GM06990 (cell line): Measurements from ENCODE around the gene BCL2L15.

Source experiments
- DNase-seq: peaks from one replicate; pipeline ENCODE4 v3.0.0-alpha.2; 2011; ENCODE audit not compliant: insufficient read length; ENCODE audit errors: extremely low read depth
- H3K27me3 ChIP-seq: replicated peaks from 2 replicates; pipeline ENCODE4 v1.6.0; 2011; ENCODE audit warnings: low read length; ENCODE audit not compliant: control insufficient read depth, insufficient read depth
- H3K36me3 ChIP-seq: 2 replicates; pipeline ENCODE4 v1.5.1; 2011; ENCODE audit warnings: low read length; ENCODE audit not compliant: control insufficient read depth, insufficient read depth
- H3K4me3 ChIP-seq: replicated peaks from 2 replicates; pipeline ENCODE4 v1.5.1; 2011; ENCODE audit warnings: low read depth, mild to moderate bottlenecking, control low read depth, low read length
- CTCF ChIP-seq: IDR thresholded peaks from 2 replicates; pipeline ENCODE4 v1.5.1; 2011; ENCODE audit warnings: low read length, control low read depth, mild to moderate bottlenecking, inconsistent platforms; ENCODE audit not compliant: insufficient read depth, poor library complexity, severe bottlenecking

Gene BCL2L15

GRCh38 chr1:113934006-113934405, 46.6 kb upstream of the BCL2L15 start:
- no peak overlapping the region for H3K4me3 ChIP-seq
- TF ChIP-seq CTCF, result no peak
- DNase-seq, result no peak
- no peaks in the 10 kb centered on the region for H3K36me3 ChIP-seq
- no peaks in the 10 kb centered on the region for H3K27me3 ChIP-seq

- no peak for DNase-seq
- Histone ChIP-seq H3K36me3 (no peaks in the 10 kb centered on the region), H3K4me3 (peak overlapping the region; percentile 72), H3K27me3 (no peaks in the 10 kb centered on the region)
- TF ChIP-seq CTCF, result no peak
These were observed 44.1 kb upstream of the BCL2L15 start for GRCh38 chr1:113931451-113931851.

GRCh38 chr1:113930499-113931161, 43.2 kb upstream of the BCL2L15 start:
- DNase-seq, result no peak
- no peaks in the 10 kb centered on the region for H3K27me3 ChIP-seq
- no peak for TF ChIP-seq CTCF

GRCh38 chr1:113929750-113930498, 42.5 kb upstream of the BCL2L15 start:
- Histone ChIP-seq H3K27me3 (no peaks in the 10 kb centered on the region), H3K36me3 (no peaks in the 10 kb centered on the region), H3K4me3 (peak overlapping the region; percentile 72)
- DNase-seq, result peak; percentile 69
- TF ChIP-seq CTCF, result peak; percentile 22

More at GRCh38 chr1:113930499-113931161, 43.2 kb upstream of the BCL2L15 start:
- no peaks in the 10 kb centered on the region for H3K36me3 ChIP-seq
- peak overlapping the region; percentile 72 for H3K4me3 ChIP-seq

- Histone ChIP-seq H3K4me3 (peak within 1 kb of the TSS; percentile 72), H3K36me3 (no peaks in the 10 kb centered on the region), H3K27me3 (no peaks in the 10 kb centered on the region)
- no peak for TF ChIP-seq CTCF
- peak; percentile 94 for DNase-seq
These were observed 41.8 kb upstream of the BCL2L15 start, which contains the start of gene HIPK1 for GRCh38 chr1:113928941-113929749. TSS of gene HIPK1 (plus strand) at chr1:113929324.
